Suprapubic skin (tissue), 4 donors: ENCODE data around the gene PPP2R5A. TPM values are rescaled to one million over a fixed set of nuclear protein-coding genes. Genes with fewer than 3 reads are reported as not detected.

Experiments
- DNase-seq, 2 donors: peaks; one replicate each; pipeline ENCODE4 v3.0.0-alpha.2; 2019; ENCODE audit warnings: low spot score in 2 of 2
- H3K27ac ChIP-seq: fragments of 200-600 bp; sonication (generic); one replicate; pipeline ENCODE4 v1.5.1; 2019
- H3K27me3 ChIP-seq: fragments of 200-600 bp; sonication (generic); one replicate; pipeline ENCODE4 v1.5.1; 2019
- H3K36me3 ChIP-seq: fragments of 200-600 bp; sonication (generic); one replicate; pipeline ENCODE4 v1.5.1; 2019
- H3K4me1 ChIP-seq: fragments of 200-600 bp; sonication (generic); one replicate; pipeline ENCODE4 v1.5.1; 2019
- H3K4me3 ChIP-seq: fragments of 200-600 bp; sonication (generic); one replicate; pipeline ENCODE4 v1.5.1; 2019; ENCODE audit warnings: mild to moderate bottlenecking
- H3K9me3 ChIP-seq: fragments of 200-600 bp; sonication (generic); one replicate; pipeline ENCODE4 v1.5.1; 2019
- CTCF ChIP-seq, 2 donors: fragments of 200-600 bp in 1 of 2; fragments of 450-650 bp in 1 of 2; sonication (generic) in 1 of 2; IDR thresholded peaks; one replicate each; pipeline ENCODE4 v1.5.1; 2016 to 2019; ENCODE audit warnings: antibody characterized with exemption in 2 of 2, mild to moderate bottlenecking in 1 of 2, moderate library complexity in 1 of 2
- EP300 ChIP-seq: sonication (generic); formaldehyde crosslinking; IDR thresholded peaks from one replicate; pipeline ENCODE4 v1.6.1; 2017; ENCODE audit warnings: antibody characterized with exemption
- POLR2A ChIP-seq, 2 donors: fragments of 450-650 bp; IDR thresholded peaks; one replicate each; pipeline ENCODE4 v1.6.1; 2017; ENCODE audit warnings: antibody characterized with exemption in 2 of 2, mild to moderate bottlenecking in 2 of 2, moderate library complexity in 2 of 2
- POLR2AphosphoS5 ChIP-seq, 3 donors: sonication (generic); formaldehyde crosslinking; IDR thresholded peaks; one replicate each; pipeline ENCODE4 v1.6.1; 2017; ENCODE audit warnings: antibody characterized with exemption in 3 of 3
- WGBS: methylation state at CpG from one replicate; pipeline ENCODE4 v1.1.5; 2018; 5-methylcytosine and 5-hydroxymethylcytosine counted together
- total RNA-seq, 4 donors: library from RNA; depleted of rRNA; stranded (reverse); fragments of >200 nt; gene quantifications; one replicate each; pipeline ENCODE4 v1.1.0, GENCODE V29; 2016

The PPP2R5A gene
- total RNA-seq, 4 donors from 2014 or later: 44.6 to 58.2 (median 50.5) TPM

- Histone ChIP-seq H3K9me3 (no peaks in the 10 kb centered on the region), H3K4me3 (no peak overlapping the region), H3K27me3 (no peaks in the 10 kb centered on the region), H3K4me1 (no peaks in the 10 kb centered on the region), H3K27ac (no peak overlapping the region), H3K36me3 (no peaks in the 10 kb centered on the region)
- TF ChIP-seq CTCF (IDR thresholded peaks at IDR 0.05) (no peak), POLR2A (IDR thresholded peaks at IDR 0.05) (no peak), POLR2AphosphoS5 (IDR thresholded peaks at IDR 0.05) (no peak), EP300 (no peak)
- DNase-seq: no peak
- WGBS: 92% methylated on average over 1 of the region's 1 CpG
Observed at GRCh38 chr1:212247988-212248387, 37.2 kb upstream of the PPP2R5A start.

- no peak for TF ChIP-seq CTCF (IDR thresholded peaks at IDR 0.05)
- TF ChIP-seq EP300: no peak
- TF ChIP-seq POLR2AphosphoS5 (IDR thresholded peaks at IDR 0.05): no peak
- no peak for TF ChIP-seq POLR2A (IDR thresholded peaks at IDR 0.05)
- Histone ChIP-seq H3K36me3 (no peaks in the 10 kb centered on the region), H3K4me3 (no peak overlapping the region), H3K4me1 (peaks cover 8% of the 10 kb centered on the region), H3K9me3 (no peaks in the 10 kb centered on the region), H3K27me3 (no peaks in the 10 kb centered on the region), H3K27ac (no peak overlapping the region)
- DNase-seq: no peak
- WGBS: 74% methylated on average over 7 of the region's 7 CpGs
Observed at GRCh38 chr1:212254853-212255363, 30.3 kb upstream of the PPP2R5A start.

- H3K27me3 ChIP-seq: no peaks in the 10 kb centered on the region
- TF ChIP-seq POLR2A (IDR thresholded peaks at IDR 0.05) (no peak), EP300 (no peak), CTCF (IDR thresholded peaks at IDR 0.05) (no peak)
- no peaks in the 10 kb centered on the region for H3K36me3 ChIP-seq
- no peaks in the 10 kb centered on the region for H3K9me3 ChIP-seq
- H3K4me1 ChIP-seq: peaks cover 15% of the 10 kb centered on the region
- no peak for DNase-seq
- 81% methylated on average over 7 of the region's 9 CpGs for WGBS
- H3K4me3 ChIP-seq: no peak overlapping the region
- no peak overlapping the region for H3K27ac ChIP-seq
Observed at GRCh38 chr1:212255705-212256307, 29.4 kb upstream of the PPP2R5A start.

- DNase-seq: no peak
- H3K36me3 ChIP-seq: no peaks in the 10 kb centered on the region
- 88% methylated on average over 1 of the region's 1 CpG for WGBS
- TF ChIP-seq POLR2A (IDR thresholded peaks at IDR 0.05) (no peak), POLR2AphosphoS5 (IDR thresholded peaks at IDR 0.05) (no peak), EP300 (no peak), CTCF (IDR thresholded peaks at IDR 0.05) (no peak)
- peaks cover 19% of the 10 kb centered on the region for H3K4me1 ChIP-seq
- no peak overlapping the region for H3K27ac ChIP-seq
- H3K27me3 ChIP-seq: no peaks in the 10 kb centered on the region
- H3K4me3 ChIP-seq: no peak overlapping the region
- H3K9me3 ChIP-seq: no peaks in the 10 kb centered on the region
Observed at GRCh38 chr1:212256369-212256768, 28.8 kb upstream of the PPP2R5A start.

GRCh38 chr1:212257157-212257556 is 28.1 kb upstream of the PPP2R5A start:
- DNase-seq: no peak
- Histone ChIP-seq H3K27ac (no peak overlapping the region), H3K4me1 (peaks cover 26% of the 10 kb centered on the region), H3K27me3 (no peaks in the 10 kb centered on the region), H3K4me3 (no peak overlapping the region), H3K36me3 (no peaks in the 10 kb centered on the region), H3K9me3 (no peaks in the 10 kb centered on the region)
- WGBS: 89% methylated on average over 4 of the region's 4 CpGs
- no peak for TF ChIP-seq CTCF (IDR thresholded peaks at IDR 0.05)
- no peak for TF ChIP-seq POLR2A (IDR thresholded peaks at IDR 0.05)
- no peak for TF ChIP-seq POLR2AphosphoS5 (IDR thresholded peaks at IDR 0.05)
- TF ChIP-seq EP300: no peak
